Stomach (tissue), 4 donors: Measurements from ENCODE around the gene AR.

Experiments
- POLR2A ChIP-seq, 4 donors: fragments of 450-650 bp; IDR thresholded peaks; one replicate each; pipeline ENCODE4 v1.6.1; 2016; ENCODE audit warnings: antibody characterized with exemption in 4 of 4, control low read depth in 2 of 4, mild to moderate bottlenecking in 1 of 4, moderate library complexity in 1 of 4
- POLR2AphosphoS5 ChIP-seq, 3 donors: sonication (generic); formaldehyde crosslinking; IDR thresholded peaks; one replicate each; pipeline ENCODE4 v1.6.1; 2016; ENCODE audit warnings: antibody characterized with exemption in 3 of 3
- TF ChIP-seq, protein P1 (sequence below), 7 experiments: fragments of 450-650 bp in 4 of 7; fragments of 200-600 bp in 3 of 7; sonication (generic) in 3 of 7; IDR thresholded peaks; one replicate each; pipeline ENCODE4 v1.5.1; 2016 to 2019; ENCODE audit warnings: antibody characterized with exemption in 7 of 7, control low read depth in 2 of 7, mild to moderate bottlenecking in 1 of 7

DNA sequence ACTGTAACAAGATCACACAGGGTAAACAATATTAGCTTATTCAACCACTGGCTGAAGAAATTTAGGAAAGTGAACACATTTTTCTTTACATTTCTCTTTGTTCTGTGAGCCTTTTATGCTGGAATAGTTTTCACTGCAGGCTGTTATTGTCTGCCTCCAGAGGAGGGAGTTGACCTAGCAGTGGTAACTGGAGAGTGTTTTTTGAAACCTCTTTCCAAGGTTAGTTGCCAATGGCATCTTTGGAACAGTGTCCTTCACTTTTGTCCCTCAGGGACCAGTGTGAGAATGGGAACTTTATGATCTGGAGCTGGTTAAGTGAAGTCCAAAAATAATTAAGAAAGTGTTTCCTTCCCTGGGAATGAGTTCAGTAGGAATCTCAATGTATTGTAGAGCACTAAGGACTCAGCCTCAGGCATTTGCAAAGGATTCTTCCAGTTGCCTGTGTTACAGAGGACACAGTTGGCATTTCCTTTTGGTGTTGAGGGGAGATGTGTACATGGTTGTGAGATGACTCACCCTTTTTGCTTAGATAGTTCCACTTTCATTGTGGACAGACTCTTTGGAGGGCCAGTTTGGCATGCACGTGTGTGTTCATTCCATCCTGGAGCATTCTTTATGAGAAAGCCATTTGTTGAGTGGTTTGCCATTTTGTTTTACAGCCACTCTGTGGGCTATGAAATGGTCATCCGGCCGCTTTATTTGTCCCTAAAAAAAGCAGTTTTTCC lies 61.3 kb downstream of the AR start:
- TF ChIP-seq, protein P1, sequence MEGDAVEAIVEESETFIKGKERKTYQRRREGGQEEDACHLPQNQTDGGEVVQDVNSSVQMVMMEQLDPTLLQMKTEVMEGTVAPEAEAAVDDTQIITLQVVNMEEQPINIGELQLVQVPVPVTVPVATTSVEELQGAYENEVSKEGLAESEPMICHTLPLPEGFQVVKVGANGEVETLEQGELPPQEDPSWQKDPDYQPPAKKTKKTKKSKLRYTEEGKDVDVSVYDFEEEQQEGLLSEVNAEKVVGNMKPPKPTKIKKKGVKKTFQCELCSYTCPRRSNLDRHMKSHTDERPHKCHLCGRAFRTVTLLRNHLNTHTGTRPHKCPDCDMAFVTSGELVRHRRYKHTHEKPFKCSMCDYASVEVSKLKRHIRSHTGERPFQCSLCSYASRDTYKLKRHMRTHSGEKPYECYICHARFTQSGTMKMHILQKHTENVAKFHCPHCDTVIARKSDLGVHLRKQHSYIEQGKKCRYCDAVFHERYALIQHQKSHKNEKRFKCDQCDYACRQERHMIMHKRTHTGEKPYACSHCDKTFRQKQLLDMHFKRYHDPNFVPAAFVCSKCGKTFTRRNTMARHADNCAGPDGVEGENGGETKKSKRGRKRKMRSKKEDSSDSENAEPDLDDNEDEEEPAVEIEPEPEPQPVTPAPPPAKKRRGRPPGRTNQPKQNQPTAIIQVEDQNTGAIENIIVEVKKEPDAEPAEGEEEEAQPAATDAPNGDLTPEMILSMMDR (IDR thresholded peaks at IDR 0.05) = no peak
- TF ChIP-seq POLR2A (IDR thresholded peaks at IDR 0.05) (no peak), POLR2AphosphoS5 (IDR thresholded peaks at IDR 0.05) (no peak)
